Stimulated activated CD8-positive, alpha-beta memory T cell treated with anti-CD3 and anti-CD28 coated beads, Interleukin-7, amount 100 ng/mL, for 4 hours (primary cell): Measurements from ENCODE around the gene ALAS2.
A peak's percentile ranks its signal among the peaks of the same experiment; 100 is the strongest.
"Not testable (repeated sequence)": the region's sequence is repeated elsewhere in the genome, so short reads cannot be mapped to it uniquely, and the experiment has no call there.

Source experiments
- DNase-seq, 2 donors: peaks; one replicate each; pipeline ENCODE4 v3.0.0-alpha.2; 2020; ENCODE audit warnings: low read depth in 2 of 2

ALAS2 gene

GRCh38 chrX:55030271-55031205 lies at the start of gene ALAS2:
Gene ALAS2 (minus strand): TSS chrX:55030977. CDS start chrX:55026000, 4,977 bp downstream.
- no peak for DNase-seq

GRCh38 chrX:55074851-55075467 lies 44.2 kb upstream of the ALAS2 start, which contains the start of gene PAGE2B:
Gene PAGE2B (plus strand): TSS chrX:55075030. CDS start chrX:55076042, 1,012 bp downstream.
- no peak for DNase-seq

- no peak for DNase-seq
Measured at GRCh38 chrX:55072286-55072685, 41.5 kb upstream of the ALAS2 start.

GRCh38 chrX:55067180-55067579 lies 36.4 kb upstream of the ALAS2 start:
- not testable (repeated sequence) for DNase-seq

- peak in 1 of 2 donors; percentile 5 for DNase-seq
Measured at GRCh38 chrX:55057675-55058249, 27.0 kb upstream of the ALAS2 start.

- DNase-seq, result peak in 1 of 2 donors; percentile 13
Measured at GRCh38 chrX:55056820-55057674, 26.3 kb upstream of the ALAS2 start.

- DNase-seq, result not testable (repeated sequence)
Measured at GRCh38 chrX:55050599-55050998, 19.8 kb upstream of the ALAS2 start.

- DNase-seq, result no peak
Measured at GRCh38 chrX:55041514-55041913, 10.7 kb upstream of the ALAS2 start.

GRCh38 chrX:55039471-55039870 lies 8.7 kb upstream of the ALAS2 start:
- no peak for DNase-seq

GRCh38 chrX:55033429-55033828 lies 2.7 kb upstream of the ALAS2 start:
- DNase-seq, result no peak

GRCh38 chrX:55029291-55029690 lies 1.5 kb downstream of the ALAS2 start:
- DNase-seq, result no peak

- no peak for DNase-seq
Measured at GRCh38 chrX:55028611-55029010, 2.2 kb downstream of the ALAS2 start.

GRCh38 chrX:55028040-55028439 lies 2.7 kb downstream of the ALAS2 start:
- no peak for DNase-seq

- DNase-seq, result no peak
Measured at GRCh38 chrX:55026840-55027239, 3.9 kb downstream of the ALAS2 start.

GRCh38 chrX:55026143-55026542 lies 4.6 kb downstream of the ALAS2 start:
- no peak for DNase-seq

GRCh38 chrX:55014897-55015299 lies 15.9 kb downstream of the ALAS2 start:
- no peak for DNase-seq

- no peak for DNase-seq
Measured at GRCh38 chrX:55011294-55011693, 19.5 kb downstream of the ALAS2 start.

GRCh38 chrX:55008571-55009358 lies 22.0 kb downstream of the ALAS2 start:
- no peak for DNase-seq

- DNase-seq, result no peak
Measured at GRCh38 chrX:55007656-55008055, 23.1 kb downstream of the ALAS2 start.

- no peak for DNase-seq
Measured at GRCh38 chrX:55006827-55007621, 23.8 kb downstream of the ALAS2 start.
